Measurements from ENCODE around the gene ERLEC1.

The ERLEC1 gene

GRCh38 chr2:53861824-53862223, 75.0 kb downstream of the ERLEC1 start:
- no peak for DNase-seq
- Histone ChIP-seq H3K27me3 (replicated peaks) (no peaks in the 10 kb centered on the region), H3K4me3 (ENCODE audit: low read depth, low read length) (no peak overlapping the region), H3K27ac (no peak overlapping the region), H3K36me3 (replicated peaks) (peaks cover 16% of the 10 kb centered on the region)
- TF ChIP-seq, protein P1, sequence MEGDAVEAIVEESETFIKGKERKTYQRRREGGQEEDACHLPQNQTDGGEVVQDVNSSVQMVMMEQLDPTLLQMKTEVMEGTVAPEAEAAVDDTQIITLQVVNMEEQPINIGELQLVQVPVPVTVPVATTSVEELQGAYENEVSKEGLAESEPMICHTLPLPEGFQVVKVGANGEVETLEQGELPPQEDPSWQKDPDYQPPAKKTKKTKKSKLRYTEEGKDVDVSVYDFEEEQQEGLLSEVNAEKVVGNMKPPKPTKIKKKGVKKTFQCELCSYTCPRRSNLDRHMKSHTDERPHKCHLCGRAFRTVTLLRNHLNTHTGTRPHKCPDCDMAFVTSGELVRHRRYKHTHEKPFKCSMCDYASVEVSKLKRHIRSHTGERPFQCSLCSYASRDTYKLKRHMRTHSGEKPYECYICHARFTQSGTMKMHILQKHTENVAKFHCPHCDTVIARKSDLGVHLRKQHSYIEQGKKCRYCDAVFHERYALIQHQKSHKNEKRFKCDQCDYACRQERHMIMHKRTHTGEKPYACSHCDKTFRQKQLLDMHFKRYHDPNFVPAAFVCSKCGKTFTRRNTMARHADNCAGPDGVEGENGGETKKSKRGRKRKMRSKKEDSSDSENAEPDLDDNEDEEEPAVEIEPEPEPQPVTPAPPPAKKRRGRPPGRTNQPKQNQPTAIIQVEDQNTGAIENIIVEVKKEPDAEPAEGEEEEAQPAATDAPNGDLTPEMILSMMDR (IDR thresholded peaks at IDR 0.05; ENCODE audit: low read depth, low read length, missing control alignments) = no peak
- in situ Hi-C loops (cut with HindIII; ENCODE audit: low pct_ligation_motif_present, low sequenced_read_pairs) = no loop called here

- H3K27ac ChIP-seq = no peak overlapping the region
- H3K36me3 ChIP-seq (replicated peaks) = peaks cover 20% of the 10 kb centered on the region
- TF ChIP-seq, protein P1 (IDR thresholded peaks at IDR 0.05; ENCODE audit: low read depth, low read length, missing control alignments) = no peak
- in situ Hi-C loops (cut with HindIII; ENCODE audit: low pct_ligation_motif_present, low sequenced_read_pairs) = no loop called here
- DNase-seq = no peak
- no peaks in the 10 kb centered on the region for H3K27me3 ChIP-seq (replicated peaks)
- H3K4me3 ChIP-seq (ENCODE audit: low read depth, low read length) = no peak overlapping the region
Measured at GRCh38 chr2:53863538-53864227, 76.8 kb downstream of the ERLEC1 start.

- Histone ChIP-seq H3K36me3 (replicated peaks) (peaks cover 23% of the 10 kb centered on the region), H3K27ac (no peak overlapping the region), H3K27me3 (replicated peaks) (no peaks in the 10 kb centered on the region), H3K4me3 (ENCODE audit: low read depth, low read length) (no peak overlapping the region)
- no peak for DNase-seq
- TF ChIP-seq, protein P1 (IDR thresholded peaks at IDR 0.05; ENCODE audit: low read depth, low read length, missing control alignments) = no peak
- in situ Hi-C loops (cut with HindIII; ENCODE audit: low pct_ligation_motif_present, low sequenced_read_pairs) = no loop called here
Measured at GRCh38 chr2:53865264-53865663, 78.4 kb downstream of the ERLEC1 start.

- TF ChIP-seq, protein P1 (IDR thresholded peaks at IDR 0.05; ENCODE audit: low read depth, low read length, missing control alignments) = no peak
- in situ Hi-C loops (cut with HindIII; ENCODE audit: low pct_ligation_motif_present, low sequenced_read_pairs) = no loop called here
- Histone ChIP-seq H3K4me3 (ENCODE audit: low read depth, low read length) (no peak overlapping the region), H3K27ac (no peak overlapping the region), H3K36me3 (replicated peaks) (peaks cover 23% of the 10 kb centered on the region), H3K27me3 (replicated peaks) (no peaks in the 10 kb centered on the region)
- DNase-seq = no peak
Measured at GRCh38 chr2:53865962-53866361, 79.1 kb downstream of the ERLEC1 start.

DNA sequence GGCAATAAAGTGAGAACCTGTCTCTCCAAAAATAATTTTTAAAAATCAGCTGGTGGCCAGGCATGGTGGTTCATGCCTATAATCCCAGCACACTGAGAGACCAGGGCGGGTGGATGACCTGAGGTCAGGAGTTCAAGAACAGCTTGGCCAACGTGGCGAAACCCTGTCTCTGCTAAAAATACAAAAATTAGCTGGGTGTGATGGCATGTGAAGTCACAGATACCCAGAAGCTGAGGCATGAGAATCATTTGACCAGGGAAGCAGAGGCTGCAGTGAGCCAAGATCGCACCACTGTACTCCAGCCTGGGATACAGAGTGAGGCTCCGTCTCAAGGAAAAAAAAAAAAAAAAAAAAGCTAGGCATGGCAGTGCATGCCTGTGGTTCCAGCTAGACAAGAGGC, 80.3 kb downstream of the ERLEC1 start:
- no peak overlapping the region for H3K27ac ChIP-seq
- H3K36me3 ChIP-seq (replicated peaks) = peaks cover 23% of the 10 kb centered on the region
- no peaks in the 10 kb centered on the region for H3K27me3 ChIP-seq (replicated peaks)
- no peak for DNase-seq
- TF ChIP-seq, protein P1 (IDR thresholded peaks at IDR 0.05; ENCODE audit: low read depth, low read length, missing control alignments) = no peak
- H3K4me3 ChIP-seq (ENCODE audit: low read depth, low read length) = no peak overlapping the region
- in situ Hi-C loops (cut with HindIII; ENCODE audit: low pct_ligation_motif_present, low sequenced_read_pairs) = no loop called here

DNA sequence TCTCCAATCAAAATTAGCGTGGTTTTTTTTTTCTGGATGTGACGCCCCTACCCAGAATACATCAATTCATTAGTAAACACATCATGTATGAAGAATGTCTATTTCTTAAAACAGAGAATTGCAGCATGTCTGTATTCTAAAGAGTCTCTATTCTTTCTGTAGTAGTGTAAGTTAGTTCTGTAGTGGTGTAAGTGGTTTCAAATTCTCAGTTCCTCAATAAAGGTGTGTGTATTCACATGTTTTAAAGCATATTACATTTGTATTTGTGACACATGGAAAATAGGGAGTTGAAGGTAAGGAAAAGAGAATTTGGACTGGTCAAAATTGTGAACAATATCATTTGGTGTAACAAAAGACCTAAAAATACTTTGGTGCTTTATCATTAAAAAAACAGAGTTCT, 80.9 kb downstream of the ERLEC1 start:
- Histone ChIP-seq H3K27me3 (replicated peaks) (no peaks in the 10 kb centered on the region), H3K36me3 (replicated peaks) (peaks cover 23% of the 10 kb centered on the region), H3K27ac (no peak overlapping the region), H3K4me3 (ENCODE audit: low read depth, low read length) (no peak overlapping the region)
- DNase-seq = no peak
- TF ChIP-seq, protein P1 (IDR thresholded peaks at IDR 0.05; ENCODE audit: low read depth, low read length, missing control alignments) = no peak
- in situ Hi-C loops (cut with HindIII; ENCODE audit: low pct_ligation_motif_present, low sequenced_read_pairs) = no loop called here
